Mammary epithelial cell (primary cell): Measurements from ENCODE around the gene ANKS6.

ENCODE experiments used
- CTCF ChIP-seq, 2 donors: IDR thresholded peaks in 1 of 2; conservative IDR thresholded peaks in 1 of 2; 2 replicates each; pipeline ENCODE4 v1.5.1; 2011 to 2012; ENCODE audit warnings: inconsistent platforms in 2 of 2, low read length in 2 of 2, mild to moderate bottlenecking in 2 of 2, control low read depth in 1 of 2, low read depth in 1 of 2; ENCODE audit not compliant: insufficient read depth in 1 of 2; ENCODE audit errors: extremely low read depth in 1 of 2
- EZH2 ChIP-seq: IDR thresholded peaks from 2 replicates; pipeline ENCODE4 v1.6.1; 2012; ENCODE audit warnings: low read length, inconsistent platforms, borderline replicate concordance

DNA sequence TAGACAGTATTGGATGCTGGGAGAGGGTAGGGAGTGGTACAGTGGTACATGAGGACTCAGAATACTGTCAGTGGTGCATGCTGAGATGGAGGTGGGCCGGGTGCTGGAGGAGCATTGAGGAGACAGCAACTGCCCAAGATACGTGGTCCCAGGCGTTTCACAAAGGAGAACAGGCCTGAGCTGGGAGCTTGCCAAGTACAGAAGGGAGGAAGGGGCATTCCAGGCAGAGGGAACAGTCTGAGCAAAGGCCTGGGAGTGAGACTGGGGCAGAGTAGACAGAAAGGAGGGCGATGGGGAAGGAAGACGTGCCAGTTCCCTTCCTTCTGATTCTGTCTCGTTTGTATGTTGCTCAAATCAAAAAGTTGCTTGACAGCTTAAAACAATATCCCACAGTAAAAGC is 26.3 kb upstream of the ANKS6 start:
- TF ChIP-seq CTCF (conservative IDR thresholded peaks at IDR 0.05 in 1 of 2, IDR thresholded peaks at IDR 0.05 in 1 of 2; ENCODE audit: extremely low read depth in 1 of 2, insufficient read depth in 1 of 2, low read depth in 1 of 2, low read length in 2 of 2) = no peak
- TF ChIP-seq EZH2 = no peak
